Measurements from ENCODE around the gene GFAP.

GRCh38 chr17:44924107-44924544 lies 8.8 kb upstream of the GFAP start:
- TF ChIP-seq CTCF (conservative IDR thresholded peaks at IDR 0.05 in 1 of 2, IDR thresholded peaks at IDR 0.05 in 1 of 2; ENCODE audit: extremely low read depth in 1 of 2, insufficient read depth in 1 of 2, low read depth in 1 of 2, low read length in 2 of 2) = no peak
- no peak for TF ChIP-seq EZH2 (IDR thresholded peaks at IDR 0.05; ENCODE audit: borderline replicate concordance, low read length)
